Activated CD8-positive, alpha-beta memory T cell treated with anti-CD3 and anti-CD28 coated beads for 4 hours (primary cell): ENCODE measurements around the gene RFTN2.

ENCODE experiments used
- DNase-seq, 2 donors: peaks; one replicate each; pipeline ENCODE4 v3.0.0-alpha.2; 2020; ENCODE audit warnings: low read depth in 2 of 2

RFTN2 gene

GRCh38 chr2:197548582-197548981 is 126.8 kb downstream of the RFTN2 start:
- no peak for DNase-seq

GRCh38 chr2:197547163-197547900 is 128.1 kb downstream of the RFTN2 start:
- DNase-seq: no peak

GRCh38 chr2:197543206-197543605 is 132.2 kb downstream of the RFTN2 start:
- DNase-seq: no peak

GRCh38 chr2:197539734-197540133 is 135.7 kb downstream of the RFTN2 start:
- no peak for DNase-seq

- no peak for DNase-seq
These were observed 137.0 kb downstream of the RFTN2 start for GRCh38 chr2:197538412-197538811.
